PC-3 (cell line): Measurements from ENCODE around the gene SRSF7. TPM values are rescaled to one million over a fixed set of nuclear protein-coding genes. Genes with fewer than 3 reads are reported as not detected.
"Not testable (repeated sequence)": the region's sequence is repeated elsewhere in the genome, so short reads cannot be mapped to it uniquely, and the experiment has no call there.

Source experiments
- ATAC-seq: fragments of 200-7000 bp; cut with Tn5 transposase; 2 replicates; pipeline ENCODE4 v1.9.1; 2020; ENCODE audit warnings: mild to moderate bottlenecking, moderate library complexity
- BruUV-seq: library from RNA; stranded (reverse); fragments of 400-500 nt; replicated peaks from 2 replicates; lab custom pipeline; 2021; lab: Mats Ljungman, UMichigan
- CTCF ChIA-PET: fragments of 300-600 bp; sonication (Branson Sonifier 250); formaldehyde crosslinking; loops from one replicate; lab custom pipeline; 2022; ENCODE audit warnings: antibody characterized with exemption; lab: Charles Lee
- POLR2A ChIA-PET: fragments of 300-600 bp; sonication (Branson Sonifier 250); formaldehyde crosslinking; loops from one replicate; lab custom pipeline; 2022; ENCODE audit warnings: antibody characterized with exemption; ENCODE audit not compliant: unreplicated experiment; lab: Charles Lee
- DNase-seq: peaks from one replicate; pipeline ENCODE4 v3.0.0-alpha.2; 2015
- H2AFZ ChIP-seq: fragments of 300-600 bp; sonication (generic); 2 replicates; pipeline ENCODE4 v1.6.0; 2016; ENCODE audit warnings: antibody characterized with exemption, low read length
- H3F3A ChIP-seq: fragments of 300-600 bp; sonication (generic); one replicate; pipeline ENCODE4 v1.6.0; 2017; ENCODE audit warnings: antibody characterized with exemption, low read length, control low read depth, mild to moderate bottlenecking; ENCODE audit not compliant: unreplicated experiment
- H3K27ac ChIP-seq: fragments of 300-600 bp; sonication (generic); 2 replicates; pipeline ENCODE4 v1.5.1; 2016; ENCODE audit warnings: mild to moderate bottlenecking, low read length
- H3K27me3 ChIP-seq: fragments of 300-600 bp; sonication (generic); 2 replicates; pipeline ENCODE4 v1.6.1; 2016; ENCODE audit warnings: low read length, mixed read lengths
- H3K36me3 ChIP-seq: fragments of 300-600 bp; sonication (generic); 2 replicates; pipeline ENCODE4 v1.6.1; 2016; ENCODE audit warnings: low read depth, mixed run types, low read length, mixed read lengths
- H3K4me1 ChIP-seq: fragments of 300-600 bp; sonication (generic); 2 replicates; pipeline ENCODE4 v1.5.1; 2016; ENCODE audit warnings: low read length; ENCODE audit not compliant: insufficient read depth
- H3K4me2 ChIP-seq: fragments of 300-600 bp; sonication (generic); 2 replicates; pipeline ENCODE4 v1.6.0; 2016; ENCODE audit warnings: low read length
- H3K4me3 ChIP-seq: fragments of 300-600 bp; sonication (generic); 2 replicates; pipeline ENCODE4 v1.5.1; 2016; ENCODE audit warnings: mild to moderate bottlenecking, low read length, mixed read lengths
- H3K79me2 ChIP-seq: fragments of 300-600 bp; sonication (generic); 2 replicates; pipeline ENCODE4 v1.6.1; 2017; ENCODE audit warnings: low read length, mixed read lengths
- H3K9ac ChIP-seq: fragments of 300-600 bp; sonication (generic); 2 replicates; pipeline ENCODE4 v1.6.0; 2016; ENCODE audit warnings: mild to moderate bottlenecking, low read length
- H3K9me2 ChIP-seq: fragments of 300-600 bp; sonication (generic); replicated peaks from 2 replicates; pipeline ENCODE4 v1.6.1; 2016; ENCODE audit warnings: mixed run types, low read length, mixed read lengths
- H3K9me3 ChIP-seq: fragments of 300-600 bp; sonication (generic); 2 replicates; pipeline ENCODE4 v1.6.1; 2016; ENCODE audit warnings: low read length, mixed read lengths
- H4K20me1 ChIP-seq: fragments of 300-600 bp; sonication (generic); 2 replicates; pipeline ENCODE4 v1.6.1; 2016; ENCODE audit warnings: low read length, mixed read lengths
- CTCF ChIP-seq: fragments of 300-600 bp; sonication (generic); conservative IDR thresholded peaks from 2 replicates; pipeline ENCODE4 v1.5.1; 2017; ENCODE audit warnings: antibody characterized with exemption, low read depth, mild to moderate bottlenecking, low read length
- EZH2 ChIP-seq: fragments of 300-600 bp; sonication (generic); IDR thresholded peaks from one replicate; pipeline ENCODE4 v1.6.1; 2017; ENCODE audit warnings: antibody characterized with exemption, mild to moderate bottlenecking, low read length; ENCODE audit not compliant: unreplicated experiment
- EZH2phosphoT487 ChIP-seq: fragments of 300-600 bp; sonication (generic); IDR thresholded peaks from 2 replicates; pipeline ENCODE4 v1.6.1; 2018; ENCODE audit warnings: mild to moderate bottlenecking, antibody characterized with exemption, low read length, borderline replicate concordance
- intact Hi-C: fragments of 100-400 bp; cut with micrococcal nuclease; formaldehyde crosslinking; loops from 2 replicates; pipeline ENCODE4 v1.9.0; 2023
- total RNA-seq: library from RNA; depleted of rRNA; stranded (reverse); fragments of >200 nt; gene quantifications from 2 replicates; pipeline ENCODE4 v1.2.3, GENCODE V29; 2014

The SRSF7 gene
- total RNA-seq, 1 experiment from 2014 or later = 160 TPM

GRCh38 chr2:38716185-38716584 is 35.0 kb downstream of the SRSF7 start:
- Histone ChIP-seq H4K20me1 (no peaks in the 10 kb centered on the region), H3K4me1 (peaks cover 21% of the 10 kb centered on the region), H3K4me3 (no peak overlapping the region), H3K4me2 (no peak overlapping the region), H3K36me3 (no peaks in the 10 kb centered on the region), H3K9me2 (no peaks in the 10 kb centered on the region), H3K27ac (no peak overlapping the region), H3F3A (no peaks in the 10 kb centered on the region), H3K9me3 (no peaks in the 10 kb centered on the region), H2AFZ (no peak overlapping the region), H3K79me2 (no peaks in the 10 kb centered on the region), H3K27me3 (no peaks in the 10 kb centered on the region), H3K9ac (no peak overlapping the region)
- intact Hi-C loops = no loop called here
- no TSS peak for BruUV-seq
- ChIA-PET POLR2A (no interaction called here), CTCF (no interaction called here)
- DNase-seq (no peak), ATAC-seq (no peak)
- TF ChIP-seq EZH2phosphoT487 (no peak), EZH2 (no peak), CTCF (no peak)

- POLR2A ChIA-PET, H3K4me1 ChIP-seq, intact Hi-C loops, H3K27ac ChIP-seq, BruUV-seq, CTCF ChIA-PET, H3K4me2 ChIP-seq, H2AFZ ChIP-seq, H3F3A ChIP-seq, H3K36me3 ChIP-seq, H3K79me2 ChIP-seq, H3K4me3 ChIP-seq, H3K9me3 ChIP-seq, DNase-seq, ATAC-seq, H3K9me2 ChIP-seq, H3K9ac ChIP-seq, H3K27me3 ChIP-seq, H4K20me1 ChIP-seq: not testable (repeated sequence)
These were observed 36.2 kb downstream of the SRSF7 start for GRCh38 chr2:38714941-38715340.

- H2AFZ ChIP-seq = no peak overlapping the region
- no peaks in the 10 kb centered on the region for H3K9me3 ChIP-seq
- no peak overlapping the region for H3K4me2 ChIP-seq
- H3K36me3 ChIP-seq = no peaks in the 10 kb centered on the region
- no peaks in the 10 kb centered on the region for H3F3A ChIP-seq
- no peaks in the 10 kb centered on the region for H3K27me3 ChIP-seq
- intact Hi-C loops = no loop called here
- no peak overlapping the region for H3K27ac ChIP-seq
- ChIA-PET POLR2A (no interaction called here), CTCF (no interaction called here)
- H4K20me1 ChIP-seq = no peaks in the 10 kb centered on the region
- H3K79me2 ChIP-seq = no peaks in the 10 kb centered on the region
- no peak overlapping the region for H3K4me3 ChIP-seq
- no peaks in the 10 kb centered on the region for H3K4me1 ChIP-seq
- DNase-seq (no peak), ATAC-seq (no peak)
- no TSS peak for BruUV-seq
- H3K9ac ChIP-seq = no peak overlapping the region
- H3K9me2 ChIP-seq = no peaks in the 10 kb centered on the region
- TF ChIP-seq EZH2 = no peak
- TF ChIP-seq EZH2phosphoT487 = no peak
These were observed 37.8 kb downstream of the SRSF7 start for GRCh38 chr2:38713338-38713737.

- no peak overlapping the region for H3K4me2 ChIP-seq
- no peak overlapping the region for H3K27ac ChIP-seq
- no peaks in the 10 kb centered on the region for H3F3A ChIP-seq
- H3K4me1 ChIP-seq = no peaks in the 10 kb centered on the region
- intact Hi-C loops = no loop called here
- H3K79me2 ChIP-seq = no peaks in the 10 kb centered on the region
- H3K9me3 ChIP-seq = no peaks in the 10 kb centered on the region
- TF ChIP-seq EZH2phosphoT487 = no peak
- no peak for TF ChIP-seq EZH2
- no peak for TF ChIP-seq CTCF
- no peaks in the 10 kb centered on the region for H3K36me3 ChIP-seq
- ChIA-PET POLR2A (no interaction called here), CTCF (no interaction called here)
- H3K9me2 ChIP-seq = no peaks in the 10 kb centered on the region
- peak; percentile 27; the same call in 1 of the 2 replicates for ATAC-seq
- H4K20me1 ChIP-seq = no peaks in the 10 kb centered on the region
- no peaks in the 10 kb centered on the region for H3K27me3 ChIP-seq
- DNase-seq = peak; percentile 18
- H3K9ac ChIP-seq = no peak overlapping the region
- no TSS peak for BruUV-seq
- H2AFZ ChIP-seq = no peak overlapping the region
- no peak overlapping the region for H3K4me3 ChIP-seq
These were observed 38.3 kb downstream of the SRSF7 start for GRCh38 chr2:38712871-38713270.
